Panc1 (cell line): ENCODE data around the gene CD55.

ENCODE experiments used
- CTCF ChIP-seq: fragments of 450-650 bp; IDR thresholded peaks from 2 replicates; pipeline ENCODE4 v1.5.1; 2017; ENCODE audit warnings: mild to moderate bottlenecking
- POLR2AphosphoS5 ChIP-seq: IDR thresholded peaks from 2 replicates; pipeline ENCODE4 v1.6.1; 2012; ENCODE audit warnings: mild to moderate bottlenecking, low read depth, low read length, moderate library complexity
- REST ChIP-seq, 2 experiments: IDR thresholded peaks; 2 replicates each; pipeline ENCODE4 v1.6.1; 2011 to 2012; ENCODE audit warnings: low read depth in 2 of 2, control low read depth in 1 of 2, low read length in 1 of 2, mild to moderate bottlenecking in 1 of 2, moderate library complexity in 1 of 2; ENCODE audit not compliant: insufficient read depth in 1 of 2
- SIN3A ChIP-seq: IDR thresholded peaks from 2 replicates; pipeline ENCODE4 v1.6.1; 2012; ENCODE audit warnings: low read depth, mild to moderate bottlenecking, low read length, moderate library complexity, borderline replicate concordance; ENCODE audit not compliant: insufficient read depth

GRCh38 chr1:207396168-207396746 lies 74.8 kb downstream of the CD55 start:
- TF ChIP-seq CTCF (no peak), REST (IDR thresholded peaks at IDR 0.05; ENCODE audit: insufficient read depth in 1 of 2, low read depth in 2 of 2, low read length in 1 of 2) (no peak), POLR2AphosphoS5 (no peak), SIN3A (no peak)
